HG02885 (cell line): ENCODE measurements around the gene CCDC91.
A peak's percentile ranks its signal among the peaks of the same experiment; 100 is the strongest.
"Not testable (repeated sequence)": the region's sequence is repeated elsewhere in the genome, so short reads cannot be mapped to it uniquely, and the experiment has no call there.

ENCODE experiments used
- ATAC-seq: cut with Tn5 transposase; IDR thresholded peaks from one replicate; pipeline ENCODE4 v1.9.1; 2021; ENCODE audit warnings: mild to moderate bottlenecking; ENCODE audit not compliant: unreplicated experiment, poor library complexity

The CCDC91 gene

GRCh38 chr12:28226705-28227104 is 36.4 kb downstream of the CCDC91 start:
- no peak for ATAC-seq

GRCh38 chr12:28227251-28227650 is 37.0 kb downstream of the CCDC91 start:
- ATAC-seq = no peak

GRCh38 chr12:28231248-28231647 is 41.0 kb downstream of the CCDC91 start:
- ATAC-seq = no peak

GRCh38 chr12:28232211-28232928 is 42.1 kb downstream of the CCDC91 start:
- peak; percentile 68 for ATAC-seq

- no peak for ATAC-seq
Measured at GRCh38 chr12:28234444-28234843, 44.2 kb downstream of the CCDC91 start.

- ATAC-seq = peak; percentile 53
Measured at GRCh38 chr12:28235015-28235414, 44.8 kb downstream of the CCDC91 start.

GRCh38 chr12:28235985-28236384 is 45.7 kb downstream of the CCDC91 start:
- ATAC-seq = no peak

GRCh38 chr12:28237423-28237822 is 47.2 kb downstream of the CCDC91 start:
- ATAC-seq = no peak

- ATAC-seq = no peak
Measured at GRCh38 chr12:28239918-28240317, 49.7 kb downstream of the CCDC91 start.

GRCh38 chr12:28240853-28241252 is 50.6 kb downstream of the CCDC91 start:
- no peak for ATAC-seq

GRCh38 chr12:28242129-28242495 is 51.9 kb downstream of the CCDC91 start:
- ATAC-seq = no peak

- no peak for ATAC-seq
Measured at GRCh38 chr12:28242496-28243309, 52.4 kb downstream of the CCDC91 start.

- ATAC-seq = no peak
Measured at GRCh38 chr12:28243310-28243633, 53.0 kb downstream of the CCDC91 start.

- ATAC-seq = no peak
Measured at GRCh38 chr12:28247806-28248205, 57.5 kb downstream of the CCDC91 start.

- no peak for ATAC-seq
Measured at GRCh38 chr12:28248555-28249145, 58.4 kb downstream of the CCDC91 start.

GRCh38 chr12:28253161-28253641 is 62.9 kb downstream of the CCDC91 start:
- peak; percentile 94 for ATAC-seq

- ATAC-seq = no peak
Measured at GRCh38 chr12:28257411-28257810, 67.2 kb downstream of the CCDC91 start.

GRCh38 chr12:28258998-28259397 is 68.7 kb downstream of the CCDC91 start:
- no peak for ATAC-seq

GRCh38 chr12:28265435-28266042 is 75.3 kb downstream of the CCDC91 start:
- no peak for ATAC-seq

- not testable (repeated sequence) for ATAC-seq
Measured at GRCh38 chr12:28267920-28268607, 77.8 kb downstream of the CCDC91 start.
